Measurements from ENCODE around the gene CFAP92.
A peak's percentile ranks its signal among the peaks of the same experiment; 100 is the strongest.
"Not testable (repeated sequence)": the region's sequence is repeated elsewhere in the genome, so short reads cannot be mapped to it uniquely, and the experiment has no call there.

Gene CFAP92

DNA sequence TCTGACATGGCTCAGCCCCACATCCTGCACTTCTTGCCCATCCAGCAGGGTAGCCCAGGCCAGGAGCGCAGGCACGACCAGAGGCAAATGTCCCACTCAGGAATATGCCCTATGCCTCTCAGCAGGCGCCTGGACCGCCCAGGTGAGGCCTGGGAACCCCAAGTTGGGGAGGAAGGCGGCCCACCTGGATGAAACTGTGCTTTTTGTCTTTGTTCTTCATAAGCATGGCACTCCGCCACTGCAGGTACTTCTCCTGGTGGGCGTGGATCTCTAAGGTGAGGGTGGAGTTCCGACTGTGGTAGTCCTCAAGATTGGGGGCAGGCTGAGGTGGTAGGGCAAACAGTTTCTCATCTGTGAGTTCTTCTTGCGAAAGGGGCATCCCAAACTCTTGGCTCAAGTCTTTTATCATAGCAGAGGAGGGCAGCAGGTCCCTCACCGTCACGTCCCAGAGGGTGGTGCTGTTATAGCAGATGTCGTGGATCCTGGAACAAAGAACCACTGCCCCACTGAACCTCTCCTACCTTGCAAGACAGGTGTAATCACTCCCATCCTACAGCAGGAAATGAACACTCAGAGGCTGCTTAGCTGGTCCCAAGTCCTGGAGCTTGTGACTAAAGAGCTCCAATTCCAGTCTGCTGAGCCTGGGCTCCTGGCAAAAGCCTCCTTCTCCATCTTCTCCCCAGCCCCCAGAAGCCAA, 61.2 kb downstream of the CFAP92 start:
- no peak for DNase-seq

DNA sequence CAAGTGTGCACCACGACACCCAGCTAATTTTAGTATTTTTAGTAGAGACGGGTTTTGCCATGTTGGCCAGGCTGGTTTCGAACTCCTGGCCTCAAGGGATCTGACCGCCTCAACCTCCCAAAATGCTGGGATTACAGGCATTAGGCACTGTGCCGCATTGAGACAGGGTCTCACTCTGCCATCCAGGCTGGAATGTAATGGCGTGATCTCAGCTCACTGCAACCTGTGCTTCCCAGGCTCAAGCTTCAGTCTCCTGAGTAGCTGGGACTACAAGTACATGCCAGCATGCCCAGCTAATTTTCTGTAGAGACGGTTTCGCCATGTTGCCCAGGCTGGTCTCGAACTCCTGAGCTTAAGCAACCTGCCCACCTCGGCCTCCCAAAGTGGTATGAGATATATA, 62.8 kb downstream of the CFAP92 start:
- DNase-seq, result no peak

DNA sequence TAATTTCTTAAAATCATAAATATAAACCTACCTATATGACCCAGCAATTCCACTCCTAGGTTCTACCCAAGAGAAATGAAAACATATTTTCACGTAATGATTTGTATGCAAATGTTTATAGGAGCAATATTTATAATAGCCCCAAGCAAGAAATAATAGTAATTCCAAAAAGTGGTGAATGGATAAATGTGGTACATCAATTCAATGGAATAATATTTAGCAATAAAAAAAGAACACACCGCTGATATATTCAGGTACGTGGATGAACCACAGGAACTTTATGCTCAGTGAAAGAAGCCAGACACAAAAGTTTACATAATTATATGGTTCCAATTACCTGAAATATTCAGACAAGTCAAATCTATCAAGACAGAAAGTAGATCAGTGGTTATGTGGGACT, 64.5 kb downstream of the CFAP92 start:
- no peak for DNase-seq

DNA sequence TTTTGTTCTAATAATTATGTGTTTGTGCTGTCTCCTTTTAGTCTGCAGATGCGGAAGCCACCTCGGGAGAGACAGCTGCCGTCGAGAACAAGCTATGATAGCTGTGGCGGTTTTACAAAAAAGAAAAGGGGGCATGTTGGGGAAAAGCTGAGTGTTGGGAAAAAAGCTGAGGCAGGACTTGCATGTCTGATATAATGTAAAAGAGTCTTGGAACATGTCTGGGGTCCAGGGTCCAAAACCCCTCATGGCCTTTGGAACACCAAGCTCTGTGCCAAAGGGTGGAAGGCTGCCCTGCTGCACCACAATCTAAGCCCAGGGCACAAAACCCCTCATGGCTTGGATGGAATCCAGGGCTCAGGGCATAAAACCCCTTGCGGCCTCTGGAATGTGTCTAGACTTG, 69.9 kb downstream of the CFAP92 start:
- not testable (repeated sequence) for DNase-seq

DNA sequence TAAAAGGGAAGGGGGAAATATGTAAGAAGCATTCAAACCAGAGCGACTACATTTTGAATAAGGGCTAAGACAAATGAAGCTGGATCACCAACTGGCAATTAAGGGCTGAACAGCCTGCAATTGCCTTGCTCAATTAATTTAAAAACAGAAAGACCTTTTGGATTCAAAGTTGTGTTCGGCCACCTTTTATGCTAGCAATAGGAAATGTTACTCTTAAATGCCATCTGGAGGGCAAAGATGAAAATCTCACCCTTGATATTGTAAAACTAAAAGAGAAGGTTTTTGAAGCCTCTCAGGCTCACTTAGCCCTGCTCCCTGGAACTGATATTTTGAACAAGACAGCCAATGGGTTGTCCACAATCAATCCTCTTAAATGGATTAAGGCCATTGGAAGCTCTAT, 70.3 kb downstream of the CFAP92 start:
- DNase-seq, result no peak

DNA sequence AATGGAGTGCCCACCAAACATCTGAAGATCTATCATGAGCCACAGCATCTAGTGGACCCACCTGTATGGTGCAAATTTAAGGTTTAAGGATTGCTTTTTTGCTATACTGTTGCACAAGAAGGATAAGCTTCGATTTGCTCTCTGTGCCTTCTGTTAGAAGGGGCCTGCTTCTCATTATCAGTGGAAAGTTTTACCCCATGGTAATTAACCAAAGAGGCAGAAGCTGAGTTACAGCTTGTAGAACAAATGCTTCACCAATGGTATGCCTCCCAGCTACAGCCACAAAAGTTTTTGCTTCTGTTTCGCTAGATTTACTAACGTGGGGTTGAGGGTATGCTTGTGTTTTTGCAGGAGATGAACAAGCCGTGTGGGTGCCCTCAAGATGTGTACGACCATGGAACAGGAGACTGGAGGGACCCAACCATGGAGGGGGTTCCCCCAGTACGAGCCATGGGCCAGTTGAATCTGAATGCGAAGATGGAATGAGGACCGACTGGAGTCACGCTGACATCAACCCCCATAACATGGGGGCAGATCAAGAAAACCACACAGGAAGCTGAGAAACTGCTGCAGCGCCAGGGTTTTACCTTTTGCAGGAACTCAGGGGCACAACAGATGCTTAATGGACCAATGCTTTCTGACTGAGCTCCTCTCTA, 70.9 kb downstream of the CFAP92 start:
- no peak for DNase-seq

DNA sequence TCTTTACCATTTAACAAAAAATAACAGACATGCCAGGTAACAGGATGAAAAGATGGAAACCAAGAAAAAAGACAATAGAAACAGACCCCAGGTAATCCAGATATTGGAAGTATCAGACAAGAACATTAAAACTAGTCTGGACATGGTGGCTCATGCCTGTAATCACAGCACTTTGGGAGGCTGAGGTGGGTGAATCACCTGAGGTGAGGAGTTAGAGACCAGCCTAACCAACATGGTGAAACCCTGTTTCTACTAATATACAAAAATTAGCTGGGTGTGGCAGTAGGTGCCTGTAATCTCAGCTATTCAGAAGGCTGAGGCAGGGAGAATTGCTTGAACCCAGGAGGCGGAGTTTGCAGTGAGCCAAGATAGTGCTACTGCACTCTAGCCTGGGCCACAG, 73.9 kb downstream of the CFAP92 start:
- DNase-seq, result no peak

DNA sequence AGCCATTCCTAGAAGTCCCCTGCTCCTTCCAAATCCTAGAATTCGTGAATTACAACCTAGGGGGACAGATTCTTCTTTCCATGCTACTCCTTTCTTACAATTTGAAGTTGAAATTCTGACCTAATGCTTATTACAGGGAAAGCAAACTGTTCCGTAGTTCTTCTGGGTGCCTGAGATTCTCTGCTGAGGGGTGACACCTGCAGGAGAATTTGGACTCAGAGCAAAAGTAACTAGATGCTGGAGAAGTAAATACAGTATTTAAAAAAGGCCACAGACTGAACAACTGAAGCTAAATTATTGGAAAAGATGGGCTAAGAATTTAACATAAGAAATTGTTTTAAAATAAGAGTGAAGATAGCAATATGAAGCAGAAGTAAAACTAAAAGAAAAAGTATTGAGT, 76.6 kb downstream of the CFAP92 start:
- no peak for DNase-seq

DNA sequence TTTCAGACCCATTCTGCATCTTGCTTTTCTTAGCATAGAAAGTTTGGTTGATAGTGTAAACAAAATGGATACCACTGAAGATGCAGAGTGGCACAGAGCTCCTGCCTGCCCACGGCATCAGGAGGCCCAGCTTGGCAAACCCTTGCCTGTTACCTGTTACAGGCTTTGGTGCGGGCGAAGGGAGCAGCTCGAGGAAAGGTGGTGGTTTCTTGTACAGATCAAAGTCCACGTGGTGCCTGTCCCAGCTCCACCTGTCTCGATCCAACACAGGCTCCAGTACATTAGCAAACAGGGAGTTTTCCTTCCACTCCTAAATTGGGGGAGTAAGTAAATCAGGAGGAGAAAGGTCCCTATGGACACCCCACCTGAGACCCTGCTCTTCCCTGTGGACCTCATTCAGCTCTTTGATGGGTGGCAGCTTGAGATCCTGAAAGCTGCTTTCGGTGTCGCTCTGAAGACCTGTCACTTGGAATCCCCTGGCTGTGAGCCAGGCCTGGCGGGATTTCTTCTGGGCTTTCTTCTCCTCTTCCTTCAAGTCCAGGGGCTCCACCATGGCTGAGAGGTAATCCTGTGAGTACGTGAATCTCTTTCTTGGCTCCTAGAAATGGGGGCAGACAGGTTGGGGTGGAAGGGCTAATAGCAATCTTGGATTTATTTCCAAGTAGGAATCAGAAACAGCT, 78.8 kb downstream of the CFAP92 start:
- DNase-seq, result no peak

DNA sequence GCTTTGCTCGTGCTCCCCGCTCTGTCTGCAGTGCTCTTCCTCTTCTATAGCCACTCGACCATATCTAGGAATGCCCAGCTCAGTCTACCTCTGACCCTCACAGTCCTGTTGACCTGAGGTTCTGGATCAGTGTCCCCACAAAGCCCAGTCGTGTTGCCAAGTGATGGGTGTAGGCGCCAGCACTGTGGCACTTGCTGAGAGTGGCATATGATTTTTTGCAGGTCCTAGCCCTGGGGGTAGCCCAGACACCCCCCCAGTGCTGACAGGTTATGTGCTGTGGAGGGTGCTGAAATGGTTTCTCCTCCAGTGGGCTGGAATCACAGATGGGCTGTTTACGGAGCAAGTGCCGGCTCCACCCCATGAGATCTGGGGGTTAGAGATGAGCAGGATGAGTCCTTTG, 82.0 kb downstream of the CFAP92 start:
- DNase-seq, result no peak

DNA sequence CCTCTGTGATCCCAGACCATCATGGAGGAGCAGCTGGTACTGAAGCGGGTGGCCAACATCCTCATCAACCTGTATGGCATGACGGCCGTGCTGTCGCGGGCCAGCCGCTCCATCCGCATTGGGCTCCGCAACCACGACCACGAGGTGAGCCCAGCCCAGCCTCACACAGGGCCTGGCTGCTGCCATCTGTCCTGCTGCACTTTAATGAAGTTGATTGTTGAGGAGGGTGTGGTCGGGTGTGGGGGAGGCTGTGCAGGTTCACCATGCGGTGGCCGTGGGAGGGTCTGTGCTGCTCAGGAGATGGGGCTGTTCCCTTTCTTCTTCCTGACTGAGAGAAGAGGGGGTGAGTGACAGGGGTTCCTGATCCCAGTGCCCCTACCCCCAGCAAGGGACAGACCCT, 83.9 kb downstream of the CFAP92 start:
- DNase-seq, result no peak

DNA sequence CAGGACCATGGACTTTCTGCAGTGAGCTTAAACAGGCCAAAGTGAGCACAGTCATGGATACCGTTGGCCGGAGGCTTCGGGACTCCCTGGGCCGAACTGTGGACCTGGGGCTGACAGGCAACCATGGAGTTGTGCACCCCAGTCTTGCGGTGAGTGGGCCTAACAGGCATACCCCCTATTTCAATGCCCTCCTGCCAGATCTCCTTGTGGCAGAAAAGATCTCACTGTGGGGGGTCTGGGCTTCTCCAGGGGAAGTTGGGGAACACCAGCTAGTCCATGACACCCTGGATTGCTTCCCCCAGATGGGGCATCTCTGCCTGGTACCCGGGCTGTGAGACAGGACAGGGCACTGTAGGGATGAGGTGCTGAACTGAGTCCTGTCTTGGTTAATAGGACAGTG, 84.9 kb downstream of the CFAP92 start:
- DNase-seq, result no peak

DNA sequence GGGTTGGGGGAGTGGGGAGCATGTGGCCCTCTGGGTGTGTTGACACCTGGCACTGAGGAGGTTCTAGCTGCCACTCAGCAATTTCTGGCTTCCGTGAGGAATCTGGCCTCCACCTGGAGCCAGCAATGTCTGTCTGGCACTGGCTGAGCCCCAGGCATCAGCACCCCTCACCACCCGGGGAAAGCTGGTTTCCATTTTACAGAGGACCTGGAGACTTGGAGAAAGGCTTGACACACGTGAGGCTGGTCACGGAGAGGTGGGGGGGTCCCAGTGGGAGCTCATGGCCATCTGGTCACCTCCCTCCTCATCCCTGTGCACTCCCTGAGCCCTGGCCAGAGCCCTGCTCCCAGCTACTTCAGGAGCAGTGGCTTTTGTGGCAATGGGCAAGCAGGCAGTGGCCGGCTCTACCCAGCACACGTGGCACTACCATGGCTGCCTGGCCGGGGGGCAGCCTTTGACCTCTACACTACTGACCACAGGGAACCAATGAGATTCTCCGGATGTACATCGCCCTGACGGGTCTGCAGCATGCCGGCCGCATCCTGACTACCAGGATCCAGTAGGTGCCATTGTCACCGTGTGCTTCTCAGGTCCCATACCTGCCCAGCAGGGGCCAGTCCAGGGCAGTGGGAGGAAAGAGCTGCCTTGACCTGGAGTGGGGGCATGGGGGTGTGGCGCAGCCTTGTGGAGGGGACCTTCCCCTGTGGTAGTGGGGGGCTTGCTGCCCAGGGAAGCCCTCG, 86.0 kb downstream of the CFAP92 start:
- DNase-seq, result no peak

DNA sequence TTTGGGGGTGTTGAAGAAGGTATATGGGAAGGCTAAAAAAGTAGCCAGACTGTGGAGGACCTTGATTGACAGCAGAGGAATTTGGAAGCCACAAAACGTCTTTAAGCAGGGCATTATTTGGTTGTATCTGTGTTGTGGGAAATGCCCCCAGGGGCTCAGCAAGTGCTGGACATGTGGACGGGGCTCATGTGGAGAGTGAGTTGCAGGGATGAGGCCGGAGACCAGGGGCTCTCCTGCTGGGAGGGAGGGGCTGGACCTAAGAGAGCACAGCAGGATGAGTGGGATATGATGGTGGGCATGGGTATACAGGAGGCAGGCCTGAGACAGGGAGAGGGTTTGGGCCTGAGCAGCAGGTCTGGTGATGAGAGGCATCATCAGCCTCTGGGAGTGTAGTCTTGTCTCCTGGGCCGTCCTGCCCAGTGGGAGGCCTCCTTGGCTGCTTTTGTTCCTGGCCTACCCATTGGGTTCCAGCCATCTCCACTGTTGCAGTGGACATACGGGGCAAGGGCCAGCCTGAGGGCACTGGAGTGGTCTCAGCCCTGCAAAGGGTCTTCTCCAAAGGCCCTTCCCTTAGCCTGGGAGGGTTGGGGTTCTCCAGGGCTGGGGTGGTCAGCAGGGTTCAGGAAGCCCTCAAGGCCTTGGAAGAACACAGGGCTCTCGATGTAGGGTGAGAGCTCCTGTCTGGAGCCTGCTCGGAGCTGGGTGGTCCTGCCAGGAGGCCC, 86.9 kb downstream of the CFAP92 start:
- no peak for DNase-seq

DNA sequence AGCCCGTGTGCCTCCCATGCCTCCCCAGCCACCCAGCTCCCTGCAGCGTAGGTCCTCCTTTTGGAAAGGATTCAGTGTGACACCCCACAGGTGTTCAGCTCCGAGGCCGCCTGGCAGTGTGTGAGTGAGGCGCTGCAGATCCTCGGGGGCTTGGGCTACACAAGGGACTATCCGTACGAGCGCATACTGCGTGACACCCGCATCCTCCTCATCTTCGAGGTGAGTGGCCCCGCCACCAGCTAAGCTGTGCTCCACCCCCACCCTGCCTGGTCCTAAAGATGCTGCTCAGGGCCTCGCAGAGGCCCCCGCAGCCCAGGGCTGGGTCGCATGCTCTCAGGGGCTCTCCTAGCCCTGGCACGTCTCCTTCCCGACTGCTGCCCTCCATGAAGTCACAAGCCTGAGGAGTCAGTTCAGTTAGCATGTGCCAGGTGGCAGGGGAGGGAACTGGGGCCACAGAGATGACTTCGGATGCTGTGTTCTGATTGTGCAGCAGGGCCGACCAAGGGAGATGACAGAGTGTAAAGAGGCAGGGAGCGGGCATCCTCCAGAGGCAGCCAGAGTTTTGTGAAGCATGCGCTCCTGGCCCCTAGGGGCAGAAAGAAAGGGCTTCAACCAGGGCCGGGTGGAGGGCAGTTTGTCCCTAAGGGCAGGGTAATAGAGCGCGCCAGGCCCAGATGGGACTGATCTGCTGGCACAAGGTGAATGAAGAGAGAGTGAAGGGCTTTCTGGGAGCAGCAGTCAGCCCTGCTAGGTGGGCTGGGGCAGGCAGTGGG, 87.7 kb downstream of the CFAP92 start:
- DNase-seq, result no peak

DNA sequence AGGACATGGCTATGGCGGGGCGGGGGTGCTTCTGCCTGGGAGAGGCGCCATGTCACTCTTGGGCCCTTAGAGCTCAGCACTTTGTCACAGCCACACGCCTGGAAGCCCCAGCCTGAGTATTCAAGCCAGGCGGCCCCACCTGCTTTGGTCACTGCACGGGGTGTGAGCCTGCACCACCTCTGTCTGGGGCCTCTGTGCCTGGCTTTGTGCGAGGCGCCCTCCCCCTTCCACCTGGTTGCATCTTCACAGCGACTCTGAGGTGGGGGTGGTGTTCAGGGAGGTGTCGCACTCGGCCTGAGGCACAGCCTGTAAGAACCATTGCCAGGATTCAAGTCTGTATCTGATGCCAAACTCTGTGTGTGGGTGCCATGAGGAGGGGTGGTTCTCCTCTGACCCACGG, 90.4 kb downstream of the CFAP92 start:
- DNase-seq, result no peak

DNA sequence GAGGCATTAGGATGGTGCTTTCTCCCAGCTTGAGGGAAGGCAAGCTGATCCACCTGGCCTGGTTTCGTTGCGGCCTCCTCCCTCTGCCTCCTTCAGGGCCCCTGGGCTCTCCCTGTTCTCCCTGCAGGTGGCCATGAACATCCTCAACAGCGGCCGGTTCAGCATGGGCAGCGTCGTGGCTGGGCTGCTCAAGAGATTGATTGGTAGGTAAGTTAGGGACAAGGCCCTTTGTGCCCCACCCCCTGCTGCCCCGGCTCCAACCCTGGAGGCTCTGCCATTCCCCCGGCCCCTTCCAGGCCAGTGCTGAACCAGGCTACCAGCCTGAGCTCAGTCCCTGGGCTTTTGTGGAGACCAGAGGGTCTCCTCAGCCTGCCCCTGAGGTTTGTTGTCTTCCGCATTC, 91.5 kb downstream of the CFAP92 start:
- DNase-seq, result no peak

DNA sequence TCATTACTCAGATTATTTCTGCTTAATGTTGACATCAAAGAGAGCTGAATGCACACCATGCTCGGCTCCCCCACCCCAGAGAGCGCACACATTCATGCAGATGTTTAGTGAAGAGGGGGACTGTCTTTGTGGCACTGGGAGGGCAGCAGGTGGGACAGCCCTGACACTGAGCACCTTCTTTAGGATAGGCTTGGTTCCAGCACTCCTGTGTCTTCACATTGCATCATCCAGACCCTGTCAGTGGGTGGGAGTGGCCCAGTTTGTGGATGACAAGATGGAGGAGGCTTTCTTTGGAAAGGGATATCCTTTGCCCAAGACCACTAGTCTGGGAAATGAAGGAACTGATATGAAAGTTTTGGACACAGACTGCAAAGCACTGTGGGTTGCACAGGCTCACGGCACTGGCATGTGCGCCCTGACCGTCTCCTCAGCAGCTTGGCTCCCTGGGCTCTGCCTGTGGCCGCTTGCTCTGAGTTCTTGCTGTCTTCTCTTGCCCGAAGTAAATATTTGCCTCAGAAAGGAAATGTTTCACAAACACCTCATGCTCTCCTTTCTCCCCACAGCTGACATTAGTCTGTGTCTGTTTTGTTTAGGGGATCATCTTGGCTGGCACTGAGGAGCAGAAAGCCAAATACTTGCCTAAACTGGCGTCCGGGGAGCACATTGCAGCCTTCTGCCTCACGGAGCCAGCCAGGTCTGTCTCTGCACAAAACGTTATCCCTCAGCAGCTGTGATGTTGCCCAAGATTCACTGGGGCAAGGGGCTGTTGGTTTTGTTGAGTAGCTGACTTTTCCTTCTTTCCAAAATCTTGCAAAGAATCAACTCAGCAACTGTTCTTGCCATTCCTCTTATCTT, 97.8 kb downstream of the CFAP92 start:
- DNase-seq, result peak; percentile 38

DNA sequence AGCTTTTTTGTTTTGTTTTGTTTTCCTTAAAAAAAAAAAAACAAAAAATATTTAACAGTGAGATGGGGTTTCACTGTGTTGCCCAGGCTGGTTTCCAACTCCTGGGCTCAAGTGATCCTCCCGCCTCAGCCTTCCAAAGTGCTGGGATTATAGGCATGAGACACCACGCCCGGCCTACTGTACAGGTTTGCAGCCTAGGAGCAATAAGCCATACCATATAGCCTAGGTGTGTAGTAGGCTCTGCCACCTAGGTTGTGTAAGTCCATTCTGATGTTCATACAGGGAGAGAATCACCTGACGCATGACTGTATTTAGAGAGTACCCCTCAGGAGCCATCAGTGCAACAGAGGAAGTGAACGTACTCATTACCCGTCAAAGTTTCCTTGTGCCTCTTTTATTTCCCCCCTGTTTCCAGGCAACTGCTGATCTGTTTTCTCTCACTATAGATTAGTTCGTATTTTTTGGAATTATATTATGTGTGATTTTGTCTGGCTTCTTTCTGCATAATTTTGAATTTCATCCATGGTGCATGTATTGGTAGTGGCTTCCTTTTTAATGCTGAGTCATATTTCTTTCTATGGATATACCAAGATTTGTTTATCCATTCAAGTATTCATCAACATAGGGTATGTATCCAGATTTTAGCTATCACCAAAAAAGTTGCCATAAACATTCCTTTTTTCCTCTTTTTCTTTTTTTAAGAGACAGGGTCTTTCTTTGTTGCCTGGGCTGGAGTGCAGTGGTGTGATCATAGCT, 104.6 kb downstream of the CFAP92 start:
- no peak for DNase-seq

DNA sequence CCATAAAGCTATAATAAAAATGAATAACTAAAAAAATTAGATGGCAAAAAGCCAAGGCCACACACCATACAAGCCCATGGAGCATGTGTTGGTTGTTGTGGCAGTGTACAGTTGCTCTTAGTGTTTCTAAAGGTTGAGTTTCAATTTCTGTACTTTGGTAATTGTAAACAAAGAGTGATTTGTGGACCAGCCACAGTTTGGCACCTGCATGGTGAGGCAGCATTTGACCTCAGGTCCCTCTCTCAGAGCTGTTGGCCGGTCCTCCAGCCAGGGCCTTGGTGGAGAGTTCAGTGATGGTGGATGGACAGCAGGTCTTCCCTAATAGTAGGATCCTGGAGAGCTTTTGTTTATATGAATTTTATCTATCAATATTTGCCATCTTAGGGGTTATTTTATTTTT, 108.9 kb downstream of the CFAP92 start:
- DNase-seq, result no peak
